Measurements from ENCODE around the gene RBM11.

GRCh38 chr21:14215971-14216641 is at the start of gene RBM11:
- TF ChIP-seq CTCF (IDR thresholded peaks at IDR 0.05; ENCODE audit: insufficient read depth, low read length), result no peak
- no peak for TF ChIP-seq SPI1 (IDR thresholded peaks at IDR 0.05; ENCODE audit: borderline replicate concordance, low read depth)
- TF ChIP-seq REST (IDR thresholded peaks at IDR 0.05; ENCODE audit: insufficient replicate concordance, low read depth), result no peak

Data from HL-60 (cell line).